Hypothalamus (tissue), 51 donors: Measurements from ENCODE around the gene CACNA1G.
A peak's percentile ranks its signal among the peaks of the same experiment; 100 is the strongest.

Experiments used
- DNase-seq, 51 donors: peaks; one replicate each; lab custom pipeline; 2025; lab: John Stamatoyannopoulos, UW

The CACNA1G gene

DNA sequence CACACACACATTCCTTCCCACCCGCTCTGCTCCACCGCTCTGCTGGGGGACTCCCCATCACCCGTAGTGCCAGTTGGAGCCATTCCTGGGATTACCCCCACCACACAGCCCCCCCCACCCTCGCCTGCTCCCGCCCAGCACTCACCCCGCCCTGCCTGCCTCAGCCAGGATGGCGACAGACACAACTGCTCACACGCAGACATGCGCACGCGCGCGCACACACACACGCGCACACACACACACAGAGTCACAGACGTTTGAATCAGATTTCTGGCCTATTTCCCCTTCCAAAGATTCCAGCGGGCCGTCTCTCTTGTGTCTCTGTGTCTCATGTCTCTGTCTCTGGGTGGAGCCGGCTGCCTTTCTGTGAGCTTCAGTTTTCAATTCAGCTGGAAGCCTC lies 4.4 kb downstream of the CACNA1G start:
- peak in 15 of 51 donors; percentile 6 to 66 (median 29) for DNase-seq

DNA sequence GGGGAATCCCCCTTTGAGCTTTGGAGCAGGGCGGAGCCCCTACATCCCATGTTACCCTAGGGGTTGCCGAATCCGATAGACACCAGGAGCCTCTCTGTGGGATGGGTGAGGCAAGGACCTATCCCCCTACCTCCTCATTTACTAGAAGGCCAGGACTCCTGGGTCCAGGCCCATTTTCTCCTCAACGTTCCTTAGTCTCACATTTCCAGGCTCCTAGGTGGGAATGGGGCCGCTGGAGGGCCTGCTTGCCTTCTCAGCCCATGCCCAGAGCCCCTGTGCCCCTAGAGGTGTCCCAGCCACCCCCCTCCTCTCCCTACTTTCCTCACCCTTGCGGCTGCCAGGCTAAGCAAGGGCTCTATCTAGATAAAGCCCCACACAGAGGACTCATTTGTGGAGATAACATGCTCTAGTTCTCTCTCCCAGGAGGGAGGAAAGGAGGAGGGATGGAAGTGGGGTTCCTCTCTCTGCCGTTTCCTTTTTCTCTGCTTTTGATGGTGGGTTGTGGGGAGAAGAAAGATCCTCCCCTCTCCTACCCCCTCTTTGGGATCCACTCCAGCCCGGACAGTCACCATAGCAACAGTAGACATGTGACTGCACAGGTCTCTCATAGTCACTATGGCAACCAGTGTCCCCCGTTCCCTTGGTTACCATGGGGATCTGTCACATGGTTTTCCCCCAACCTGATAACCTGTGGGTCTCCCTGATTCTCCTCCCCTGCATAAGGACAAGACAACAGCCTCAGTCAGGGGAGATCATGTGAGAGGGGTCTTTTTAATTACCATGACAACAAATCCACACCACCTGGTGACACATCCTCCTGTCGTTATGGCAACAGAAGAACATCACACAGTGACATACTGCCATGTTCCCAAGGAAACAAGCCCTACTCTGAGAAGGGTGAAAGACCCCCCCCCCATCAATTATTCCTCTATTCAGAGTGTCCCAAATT lies 5.2 kb downstream of the CACNA1G start:
- peak in 28 of 51 donors; percentile 15 to 85 (median 42) for DNase-seq

DNA sequence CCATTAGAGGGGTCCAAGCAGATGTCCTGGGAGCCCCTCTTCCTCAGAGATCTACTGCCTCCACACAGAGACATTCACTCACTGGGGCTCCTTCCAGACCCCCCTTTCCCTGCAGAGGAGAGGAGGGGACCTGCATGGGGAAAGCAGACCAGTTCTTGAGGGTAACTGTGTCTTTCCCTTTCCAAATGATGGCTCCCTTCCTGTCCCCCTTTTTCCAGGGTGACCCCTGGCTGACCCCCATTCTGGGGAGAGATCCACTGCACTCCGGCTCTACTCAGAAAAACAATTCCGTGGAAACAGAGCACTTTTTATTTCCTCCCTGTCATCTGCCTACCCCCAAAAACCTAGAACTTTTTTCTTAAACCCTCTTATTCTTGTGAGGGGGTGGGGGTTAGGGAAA lies 6.4 kb downstream of the CACNA1G start:
- DNase-seq: no peak

DNA sequence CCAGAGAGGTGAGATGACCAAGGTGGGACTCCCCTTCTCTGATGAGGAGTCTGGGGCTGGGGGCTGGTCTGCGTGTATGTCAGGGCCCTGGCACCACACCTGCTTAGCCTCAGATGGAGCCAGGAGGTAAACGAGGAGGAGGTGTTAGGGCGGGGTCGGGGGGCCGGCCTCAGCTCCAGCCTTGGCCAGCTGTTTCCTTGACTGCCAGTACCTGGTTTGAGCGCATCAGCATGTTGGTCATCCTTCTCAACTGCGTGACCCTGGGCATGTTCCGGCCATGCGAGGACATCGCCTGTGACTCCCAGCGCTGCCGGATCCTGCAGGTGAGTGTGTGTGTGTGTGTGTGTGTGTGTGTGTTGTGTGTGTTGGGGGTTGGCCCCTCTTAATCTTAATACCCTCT lies 8.1 kb downstream of the CACNA1G start:
- DNase-seq: no peak

DNA sequence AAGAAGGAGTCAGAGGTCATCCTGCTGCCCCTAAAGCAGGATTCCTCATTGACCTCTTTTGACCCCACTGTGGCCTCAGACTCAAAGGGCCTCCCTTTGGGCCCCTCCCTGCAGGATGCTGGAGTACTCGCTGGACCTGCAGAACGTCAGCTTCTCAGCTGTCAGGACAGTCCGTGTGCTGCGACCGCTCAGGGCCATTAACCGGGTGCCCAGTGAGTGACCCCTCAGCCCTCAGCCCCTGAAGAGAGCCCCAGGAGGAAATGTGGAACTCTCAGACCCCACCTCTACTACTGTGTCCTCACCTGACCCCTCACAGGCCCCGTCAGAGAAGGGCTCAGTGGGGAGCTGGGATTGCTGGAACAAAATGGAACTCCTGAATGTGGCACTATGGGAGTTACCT lies 9.1 kb downstream of the CACNA1G start:
- no peak for DNase-seq

DNA sequence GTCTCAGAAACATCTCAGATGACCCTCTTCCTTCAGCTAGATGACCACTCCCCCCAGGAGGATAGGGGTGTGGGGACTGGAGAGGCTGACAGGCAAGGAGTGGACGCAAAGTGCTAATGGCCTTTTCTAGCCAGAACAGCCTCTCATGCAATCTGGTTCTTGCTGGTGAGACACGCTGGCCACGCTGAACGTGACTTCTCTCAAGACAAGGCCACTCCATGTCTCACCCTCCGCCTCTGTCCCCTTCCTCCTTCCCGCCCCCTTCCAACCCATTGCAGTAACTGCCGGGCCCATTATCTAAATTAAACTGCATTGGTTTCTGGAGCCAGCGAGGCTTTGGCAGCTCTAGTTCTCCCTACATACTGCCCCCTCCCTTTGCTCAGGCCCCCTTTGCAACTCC lies 9.5 kb downstream of the CACNA1G start:
- no peak for DNase-seq

DNA sequence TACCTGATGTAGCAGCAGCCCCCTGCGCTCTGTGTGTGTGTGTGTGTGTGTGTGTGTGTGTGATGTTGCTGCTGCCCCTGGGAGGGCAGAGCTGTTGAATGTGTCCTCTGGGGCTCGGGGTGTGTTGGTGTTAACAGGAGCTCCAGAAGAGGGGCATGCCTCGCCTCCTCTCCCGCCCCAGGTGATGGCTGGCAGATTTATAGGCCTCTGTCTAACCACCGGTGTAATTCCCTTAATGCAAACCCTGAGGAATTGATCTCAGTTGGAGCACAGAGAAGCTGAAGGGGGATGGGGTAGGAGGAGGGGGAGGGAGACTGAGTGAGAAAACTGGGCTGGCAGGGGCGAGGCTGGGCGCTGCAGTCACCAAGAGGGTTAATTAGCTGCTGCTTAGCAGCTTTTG lies 10.0 kb downstream of the CACNA1G start:
- no peak for DNase-seq

DNA sequence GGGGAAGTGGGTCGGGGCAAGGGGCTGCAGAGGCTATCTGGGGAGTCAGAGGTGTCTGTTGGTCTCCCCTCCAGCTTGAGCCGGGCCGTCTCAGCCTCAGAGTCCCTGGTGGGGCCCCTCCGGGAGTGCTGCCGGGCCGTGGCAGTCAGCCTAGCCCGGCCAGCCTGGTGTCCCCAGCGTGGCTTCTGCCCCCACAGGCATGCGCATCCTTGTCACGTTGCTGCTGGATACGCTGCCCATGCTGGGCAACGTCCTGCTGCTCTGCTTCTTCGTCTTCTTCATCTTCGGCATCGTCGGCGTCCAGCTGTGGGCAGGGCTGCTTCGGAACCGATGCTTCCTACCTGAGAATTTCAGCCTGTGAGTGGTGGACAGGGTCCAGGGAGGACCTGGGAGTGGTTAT lies 11.2 kb downstream of the CACNA1G start:
- no peak for DNase-seq

DNA sequence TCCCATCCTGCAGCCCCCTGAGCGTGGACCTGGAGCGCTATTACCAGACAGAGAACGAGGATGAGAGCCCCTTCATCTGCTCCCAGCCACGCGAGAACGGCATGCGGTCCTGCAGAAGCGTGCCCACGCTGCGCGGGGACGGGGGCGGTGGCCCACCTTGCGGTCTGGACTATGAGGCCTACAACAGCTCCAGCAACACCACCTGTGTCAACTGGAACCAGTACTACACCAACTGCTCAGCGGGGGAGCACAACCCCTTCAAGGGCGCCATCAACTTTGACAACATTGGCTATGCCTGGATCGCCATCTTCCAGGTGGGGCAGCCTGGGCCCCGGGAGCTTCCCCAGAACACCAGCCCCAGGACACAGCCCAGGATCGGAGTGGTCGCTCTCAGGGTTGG lies 12.0 kb downstream of the CACNA1G start:
- DNase-seq: no peak

DNA sequence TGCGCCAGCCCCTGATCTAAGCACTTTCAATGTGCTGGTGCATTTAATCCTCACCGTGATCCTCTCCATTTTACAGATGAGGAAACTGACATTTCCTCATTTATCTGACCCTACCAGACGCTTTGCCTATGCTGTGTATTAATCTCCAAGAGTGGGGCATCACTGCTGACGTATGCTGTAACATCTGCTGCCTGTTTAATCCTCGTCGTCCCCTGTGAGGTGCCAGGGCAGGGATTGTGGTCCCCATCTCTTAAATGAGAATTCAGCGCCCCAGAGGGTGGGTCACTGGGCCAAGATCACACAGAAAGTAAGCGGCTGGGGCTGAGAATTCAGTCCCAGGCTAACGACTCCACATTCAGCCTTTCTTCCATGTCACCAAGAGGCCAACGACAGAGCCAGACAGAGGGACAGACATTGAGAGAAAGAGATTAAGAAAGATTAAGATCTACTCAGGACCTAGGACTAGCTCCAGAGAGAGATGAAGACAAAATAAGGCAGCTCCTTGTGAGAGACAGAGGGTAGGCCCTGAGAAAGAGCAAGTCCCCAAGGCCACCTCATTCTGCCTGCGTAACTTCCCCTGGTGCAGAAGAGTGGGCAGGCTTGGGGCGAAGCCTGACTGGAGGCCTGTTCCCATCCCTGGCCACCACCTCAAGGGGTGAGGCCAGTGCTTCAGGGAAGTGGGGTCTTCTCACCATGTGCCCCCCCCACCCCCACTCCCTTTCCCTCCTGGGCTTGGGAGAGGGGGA lies 13.5 kb downstream of the CACNA1G start:
- DNase-seq: no peak

DNA sequence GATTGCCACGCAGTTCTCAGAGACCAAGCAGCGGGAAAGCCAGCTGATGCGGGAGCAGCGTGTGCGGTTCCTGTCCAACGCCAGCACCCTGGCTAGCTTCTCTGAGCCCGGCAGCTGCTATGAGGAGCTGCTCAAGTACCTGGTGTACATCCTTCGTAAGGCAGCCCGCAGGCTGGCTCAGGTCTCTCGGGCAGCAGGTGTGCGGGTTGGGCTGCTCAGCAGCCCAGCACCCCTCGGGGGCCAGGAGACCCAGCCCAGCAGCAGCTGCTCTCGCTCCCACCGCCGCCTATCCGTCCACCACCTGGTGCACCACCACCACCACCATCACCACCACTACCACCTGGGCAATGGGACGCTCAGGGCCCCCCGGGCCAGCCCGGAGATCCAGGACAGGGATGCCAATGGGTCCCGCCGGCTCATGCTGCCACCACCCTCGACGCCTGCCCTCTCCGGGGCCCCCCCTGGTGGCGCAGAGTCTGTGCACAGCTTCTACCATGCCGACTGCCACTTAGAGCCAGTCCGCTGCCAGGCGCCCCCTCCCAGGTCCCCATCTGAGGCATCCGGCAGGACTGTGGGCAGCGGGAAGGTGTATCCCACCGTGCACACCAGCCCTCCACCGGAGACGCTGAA lies 15.2 kb downstream of the CACNA1G start:
- no peak for DNase-seq

DNA sequence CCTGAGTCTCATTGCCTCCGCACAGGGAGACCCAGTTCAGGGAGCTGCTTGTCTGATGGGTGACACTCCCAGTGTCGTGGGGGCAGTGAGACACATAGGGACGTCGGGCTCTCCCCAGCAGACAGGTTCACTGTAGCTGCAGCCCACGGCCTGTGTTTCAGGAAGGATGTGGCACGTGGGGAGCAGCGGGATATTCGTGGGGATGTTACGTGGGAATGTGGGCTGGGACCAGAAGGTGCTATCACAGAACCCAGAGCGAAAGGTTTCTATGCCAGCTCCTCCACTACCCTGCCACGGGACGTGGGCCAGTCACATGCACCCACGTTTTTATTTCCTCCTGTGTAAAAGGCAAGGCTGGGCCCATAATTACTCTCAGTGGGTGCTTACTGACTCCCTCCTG lies 16.3 kb downstream of the CACNA1G start:
- peak in 1 of 51 donors; percentile 28 for DNase-seq

DNA sequence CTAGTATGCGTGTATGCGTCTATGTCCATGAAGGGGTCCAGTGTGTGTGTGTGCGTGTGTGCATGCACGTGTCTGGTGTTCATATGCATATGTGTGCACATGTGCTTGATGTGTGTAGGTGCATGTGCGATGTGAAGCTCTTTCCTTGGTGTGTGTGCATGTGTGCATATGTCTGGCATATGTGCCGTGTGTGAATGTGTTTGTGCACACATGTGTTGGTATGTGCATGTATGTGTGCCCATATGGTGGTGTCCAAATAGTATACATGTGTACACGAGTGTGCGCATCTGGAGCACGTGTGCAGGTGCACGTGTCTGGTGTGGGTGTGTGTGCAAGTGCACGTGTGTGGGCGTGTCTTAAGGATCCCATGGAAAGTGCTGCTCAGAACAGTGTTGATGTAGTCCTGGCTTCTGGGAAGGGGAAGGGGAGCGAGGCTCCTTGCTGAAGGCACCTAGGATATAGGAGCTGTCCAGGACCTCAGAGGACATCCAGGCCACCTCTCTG lies 17.0 kb downstream of the CACNA1G start:
- DNase-seq: no peak

DNA sequence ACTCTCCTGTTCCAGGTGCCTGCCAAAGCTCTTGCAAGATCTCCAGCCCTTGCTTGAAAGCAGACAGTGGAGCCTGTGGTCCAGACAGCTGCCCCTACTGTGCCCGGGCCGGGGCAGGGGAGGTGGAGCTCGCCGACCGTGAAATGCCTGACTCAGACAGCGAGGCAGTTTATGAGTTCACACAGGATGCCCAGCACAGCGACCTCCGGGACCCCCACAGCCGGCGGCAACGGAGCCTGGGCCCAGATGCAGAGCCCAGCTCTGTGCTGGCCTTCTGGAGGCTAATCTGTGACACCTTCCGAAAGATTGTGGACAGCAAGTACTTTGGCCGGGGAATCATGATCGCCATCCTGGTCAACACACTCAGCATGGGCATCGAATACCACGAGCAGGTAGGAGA lies 17.7 kb downstream of the CACNA1G start:
- no peak for DNase-seq

DNA sequence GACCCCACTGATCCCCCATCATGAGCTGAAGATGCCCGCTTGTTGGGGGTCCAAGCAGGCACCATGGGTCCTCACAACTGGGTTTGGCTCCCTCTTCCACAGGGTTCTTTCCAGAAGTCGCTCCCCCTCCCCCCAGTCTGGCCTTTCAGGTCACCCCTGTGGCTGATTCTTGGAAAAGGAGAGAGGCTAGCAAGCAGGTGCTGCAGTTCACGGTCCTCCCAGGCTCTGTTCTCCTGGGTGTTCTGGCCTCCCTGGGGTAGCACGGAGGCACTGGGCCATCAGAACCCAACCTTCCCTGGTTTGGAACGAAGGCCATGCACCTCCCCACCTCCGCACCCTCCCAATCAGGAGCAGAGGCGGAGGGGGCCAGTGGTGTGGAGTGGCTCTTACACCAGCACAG lies 18.9 kb downstream of the CACNA1G start:
- DNase-seq: no peak

DNA sequence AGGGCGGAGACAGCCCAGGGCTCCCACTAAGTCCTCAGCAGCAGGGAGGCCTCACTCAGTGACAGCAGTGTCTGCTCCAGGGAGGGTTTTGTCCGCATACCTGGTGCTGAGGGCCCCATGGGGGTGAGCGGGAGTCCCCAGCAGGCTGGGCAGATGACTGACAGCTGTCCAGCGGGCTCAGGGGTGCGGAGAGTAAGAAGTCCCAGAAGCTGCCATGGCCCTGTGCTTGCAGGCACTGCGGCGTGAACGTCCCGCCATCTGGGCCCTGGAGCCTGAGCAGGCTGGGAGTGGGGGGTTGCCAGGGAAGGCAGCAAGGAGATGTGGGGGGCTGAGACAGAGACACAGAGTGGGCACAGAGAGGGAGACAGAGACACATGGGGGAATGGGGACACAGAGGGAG lies 20.1 kb downstream of the CACNA1G start:
- DNase-seq: no peak

DNA sequence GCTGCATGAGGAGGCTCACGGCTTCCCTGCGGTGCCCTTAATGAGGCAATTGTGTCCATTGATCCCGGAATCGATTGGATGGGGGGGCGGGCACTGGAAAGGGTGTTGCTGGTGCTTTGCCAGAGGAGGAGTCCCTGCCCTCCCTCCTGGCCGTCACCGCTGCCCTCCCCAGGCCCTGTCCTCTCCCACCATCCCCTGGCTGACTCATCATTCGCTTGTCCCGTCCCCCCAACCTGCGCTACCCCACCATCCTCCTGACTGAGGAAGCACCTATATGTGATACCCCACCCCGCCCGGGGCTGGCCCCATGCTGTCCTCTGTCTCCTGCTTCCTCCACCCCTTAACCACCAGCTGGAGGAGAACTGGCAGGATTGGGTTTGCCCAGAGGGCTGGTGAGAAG lies 20.8 kb downstream of the CACNA1G start:
- no peak for DNase-seq

DNA sequence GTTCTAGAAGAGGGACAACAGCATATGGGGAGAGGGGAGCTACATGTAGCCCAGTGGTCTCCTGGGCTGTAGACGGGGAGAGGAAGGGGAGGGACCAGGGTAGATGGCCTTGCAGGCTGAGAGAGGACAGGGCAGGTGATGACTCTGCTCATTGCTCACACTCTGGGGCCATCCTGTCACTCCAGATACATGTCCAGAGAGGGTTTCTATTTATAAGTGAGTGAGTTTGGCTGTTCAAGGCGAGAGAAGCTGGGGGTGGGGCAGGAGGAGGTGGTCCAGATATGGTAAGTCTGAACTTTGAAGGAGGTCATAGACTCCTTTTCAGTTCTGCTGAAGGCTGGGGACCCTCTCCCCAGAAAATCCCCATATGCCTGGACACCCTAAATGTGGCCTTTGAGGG lies 22.2 kb downstream of the CACNA1G start:
- no peak for DNase-seq

DNA sequence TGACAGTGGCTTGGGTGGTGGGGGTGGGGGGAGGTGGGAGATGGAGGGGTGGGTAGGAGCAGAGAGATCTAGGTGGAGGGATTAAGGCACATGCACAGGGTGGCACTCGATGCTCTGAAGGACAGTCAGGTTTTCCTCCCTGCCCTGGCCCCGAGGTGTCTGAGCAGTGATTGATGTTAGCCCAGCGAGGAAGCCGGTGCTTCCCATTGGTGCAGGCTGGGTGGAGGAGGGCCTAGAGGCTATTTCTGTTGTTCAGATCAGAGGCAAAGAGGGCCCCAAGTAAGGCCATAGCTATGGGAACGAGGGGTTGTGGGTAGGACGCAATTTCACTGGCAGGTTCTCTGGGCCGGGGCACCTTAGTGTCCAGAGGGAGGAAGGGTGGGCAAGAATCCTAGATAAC lies 23.1 kb downstream of the CACNA1G start:
- DNase-seq: no peak

DNA sequence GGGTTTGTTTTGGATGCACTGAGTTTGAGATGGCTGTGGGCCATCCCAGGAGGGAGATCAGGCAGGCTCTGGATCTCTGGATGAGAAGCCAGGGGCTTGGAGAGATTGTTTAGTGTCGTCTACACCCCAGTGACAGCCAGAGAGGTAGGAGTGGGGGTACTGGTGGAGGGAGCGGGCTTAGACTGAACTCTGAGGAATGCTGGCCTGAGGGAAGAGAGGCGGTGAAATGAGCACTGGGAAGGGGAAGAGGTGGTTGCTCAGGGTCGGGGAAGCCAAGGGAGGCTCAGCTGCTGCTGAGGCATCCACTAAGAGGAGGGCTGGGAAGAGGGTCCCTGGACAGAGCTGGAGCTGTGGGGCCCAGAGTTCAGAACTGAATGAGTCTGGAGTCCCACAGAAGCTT lies 23.6 kb downstream of the CACNA1G start:
- DNase-seq: no peak

DNA sequence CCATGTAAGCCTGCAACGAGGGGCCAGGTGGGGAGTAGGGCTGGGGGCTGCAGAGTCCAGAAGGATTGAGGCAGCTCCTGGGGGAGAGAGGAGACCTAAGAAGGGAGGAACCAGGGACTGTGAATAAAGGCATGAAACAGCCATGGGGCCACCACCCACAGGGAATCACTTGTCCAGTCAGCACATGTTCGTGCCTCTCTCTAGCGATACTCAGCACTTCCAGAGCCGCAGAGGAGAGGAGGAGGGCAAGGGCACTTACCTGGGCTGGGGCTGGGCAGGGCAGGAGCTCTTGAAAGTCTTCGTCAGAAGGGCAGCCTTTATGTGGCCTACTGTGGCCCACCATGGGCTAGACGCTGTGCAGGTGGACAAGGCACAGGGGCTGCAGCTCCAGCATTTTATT lies 24.2 kb downstream of the CACNA1G start:
- DNase-seq: no peak
